WTC11 (cell line): ENCODE results near the gene TMEM131L. TPM values are rescaled to one million over a fixed set of nuclear protein-coding genes. Genes with fewer than 3 reads are reported as not detected.

Experiments used
- ATAC-seq: fragments of 200-7000 bp; cut with Tn5 transposase; 2 replicates; pipeline ENCODE4 v1.10.0; 2021; ENCODE audit warnings: mild to moderate bottlenecking, moderate library complexity
- CTCF ChIA-PET: fragments of 300-600 bp; sonication (Branson Sonifier 250); formaldehyde crosslinking; loops from one replicate; lab custom pipeline; 2021; ENCODE audit warnings: antibody characterized with exemption; lab: Charles Lee
- POLR2A ChIA-PET: fragments of 350-600 bp; sonication (Branson Sonifier 250); formaldehyde crosslinking; loops from one replicate; lab custom pipeline; 2021; ENCODE audit warnings: antibody characterized with exemption; lab: Charles Lee
- DNase-seq: peaks from one replicate; pipeline ENCODE4 v3.0.0; 2021; ENCODE audit warnings: low spot score
- H3K27ac Mint-ChIP-seq: 2 replicates; pipeline ENCODE4 v1.8.0; 2021; ENCODE audit warnings: mixed read lengths
- H3K27me3 Mint-ChIP-seq: 2 replicates; pipeline ENCODE4 v1.8.0; 2021; ENCODE audit warnings: low read depth, mild to moderate bottlenecking, moderate library complexity, mixed read lengths
- H3K36me3 Mint-ChIP-seq: 2 replicates; pipeline ENCODE4 v1.8.0; 2021; ENCODE audit warnings: mixed read lengths
- H3K4me1 Mint-ChIP-seq: 2 replicates; pipeline ENCODE4 v1.8.0; 2022; ENCODE audit warnings: mixed read lengths
- H3K4me3 Mint-ChIP-seq: 2 replicates; pipeline ENCODE4 v1.8.0; 2021; ENCODE audit warnings: mild to moderate bottlenecking, moderate library complexity, mixed read lengths
- H3K9me3 Mint-ChIP-seq: 2 replicates; pipeline ENCODE4 v1.8.0; 2021; ENCODE audit warnings: mixed read lengths
- ERG ChIP-seq: fragments of 250-450 bp; sonication (Bioruptor Pico); IDR thresholded peaks from 2 replicates; pipeline ENCODE4 v1.8.0; 2021; ENCODE audit warnings: mild to moderate bottlenecking
- ETV6 ChIP-seq: sonication (generic); formaldehyde crosslinking; IDR thresholded peaks from 2 replicates; pipeline ENCODE4 v1.8.1; 2022; ENCODE audit warnings: mild to moderate bottlenecking, missing genetic modification reagents
- IRF1 ChIP-seq: sonication (generic); formaldehyde crosslinking; IDR thresholded peaks from 2 replicates; pipeline ENCODE4 v1.8.0; 2023; ENCODE audit warnings: missing genetic modification reagents
- JUN ChIP-seq: sonication (generic); formaldehyde crosslinking; IDR thresholded peaks from 2 replicates; pipeline ENCODE4 v1.8.0; 2023; ENCODE audit warnings: mild to moderate bottlenecking, missing genetic modification reagents
- MXD4 ChIP-seq: fragments of 250-450 bp; sonication (Bioruptor Pico); IDR thresholded peaks from 2 replicates; pipeline ENCODE4 v1.8.0; 2021; ENCODE audit warnings: mild to moderate bottlenecking, moderate library complexity, borderline replicate concordance
- USF1 ChIP-seq: sonication (generic); formaldehyde crosslinking; IDR thresholded peaks from 2 replicates; pipeline ENCODE4 v1.8.0; 2022; ENCODE audit warnings: mild to moderate bottlenecking, missing genetic modification reagents
- USF2 ChIP-seq: sonication (generic); formaldehyde crosslinking; IDR thresholded peaks from 2 replicates; pipeline ENCODE4 v1.8.1; 2023; ENCODE audit warnings: mild to moderate bottlenecking, missing genetic modification reagents, moderate library complexity
- total RNA-seq: library from RNA; stranded (reverse); gene quantifications from 3 replicates; pipeline ENCODE4 v1.2.3, GENCODE V29; 2021
- TF ChIP-seq, protein P1 (sequence below): sonication (generic); formaldehyde crosslinking; IDR thresholded peaks from 2 replicates; pipeline ENCODE4 v1.8.0; 2022; ENCODE audit warnings: mild to moderate bottlenecking, missing genetic modification reagents
- TF ChIP-seq, protein P2 (sequence below): sonication (generic); formaldehyde crosslinking; IDR thresholded peaks from 2 replicates; pipeline ENCODE4 v1.8.0; 2023; ENCODE audit warnings: mild to moderate bottlenecking, missing genetic modification reagents
- TF ChIP-seq, protein P3 (sequence below): sonication (generic); formaldehyde crosslinking; IDR thresholded peaks from 2 replicates; pipeline ENCODE4 v1.8.1; 2022; ENCODE audit warnings: low read depth, mild to moderate bottlenecking, moderate library complexity, missing genetic modification reagents, borderline replicate concordance
- TF ChIP-seq, protein P4 (sequence below): fragments of 200-600 bp; IDR thresholded peaks from 2 replicates; pipeline ENCODE4 v1.8.0; 2022; ENCODE audit warnings: antibody characterized with exemption

TMEM131L gene
- total RNA-seq, 1 experiment from 2014 or later = 26.7 TPM

DNA sequence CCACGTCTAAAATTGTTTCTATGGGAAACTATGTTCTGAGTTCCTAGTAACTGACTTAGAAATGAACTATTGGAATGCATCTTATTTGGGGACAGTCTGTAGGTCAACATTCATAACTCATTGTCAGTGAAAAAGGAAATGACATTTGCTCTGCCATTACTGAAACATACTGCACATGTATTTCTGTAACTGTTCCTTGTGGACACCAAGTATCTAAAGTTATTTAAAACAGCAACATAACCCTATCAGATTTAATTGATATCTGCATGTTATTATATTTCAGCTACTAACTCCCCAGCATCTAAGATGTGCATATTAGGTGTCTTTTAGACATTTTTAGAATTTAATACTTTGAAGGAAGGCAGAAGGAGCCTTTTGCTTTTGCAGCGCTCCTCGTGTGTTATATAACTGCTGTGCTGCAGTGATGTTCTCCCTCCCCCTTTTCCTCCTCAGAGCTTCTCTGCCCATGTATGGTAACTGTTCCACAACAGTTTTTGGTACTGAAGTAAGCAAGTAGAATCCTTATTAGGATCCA lies 37.2 kb upstream of the TMEM131L start (continued):
- TF ChIP-seq, protein P1, sequence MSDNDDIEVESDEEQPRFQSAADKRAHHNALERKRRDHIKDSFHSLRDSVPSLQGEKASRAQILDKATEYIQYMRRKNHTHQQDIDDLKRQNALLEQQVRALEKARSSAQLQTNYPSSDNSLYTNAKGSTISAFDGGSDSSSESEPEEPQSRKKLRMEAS (CRISPR knock-in tag) = no peak
- TF ChIP-seq ERG (CRISPR knock-in tag) (no peak), IRF1 (CRISPR knock-in tag) (no peak), USF1 (CRISPR knock-in tag) (no peak), ETV6 (CRISPR knock-in tag) (no peak)
- TF ChIP-seq, protein P2, sequence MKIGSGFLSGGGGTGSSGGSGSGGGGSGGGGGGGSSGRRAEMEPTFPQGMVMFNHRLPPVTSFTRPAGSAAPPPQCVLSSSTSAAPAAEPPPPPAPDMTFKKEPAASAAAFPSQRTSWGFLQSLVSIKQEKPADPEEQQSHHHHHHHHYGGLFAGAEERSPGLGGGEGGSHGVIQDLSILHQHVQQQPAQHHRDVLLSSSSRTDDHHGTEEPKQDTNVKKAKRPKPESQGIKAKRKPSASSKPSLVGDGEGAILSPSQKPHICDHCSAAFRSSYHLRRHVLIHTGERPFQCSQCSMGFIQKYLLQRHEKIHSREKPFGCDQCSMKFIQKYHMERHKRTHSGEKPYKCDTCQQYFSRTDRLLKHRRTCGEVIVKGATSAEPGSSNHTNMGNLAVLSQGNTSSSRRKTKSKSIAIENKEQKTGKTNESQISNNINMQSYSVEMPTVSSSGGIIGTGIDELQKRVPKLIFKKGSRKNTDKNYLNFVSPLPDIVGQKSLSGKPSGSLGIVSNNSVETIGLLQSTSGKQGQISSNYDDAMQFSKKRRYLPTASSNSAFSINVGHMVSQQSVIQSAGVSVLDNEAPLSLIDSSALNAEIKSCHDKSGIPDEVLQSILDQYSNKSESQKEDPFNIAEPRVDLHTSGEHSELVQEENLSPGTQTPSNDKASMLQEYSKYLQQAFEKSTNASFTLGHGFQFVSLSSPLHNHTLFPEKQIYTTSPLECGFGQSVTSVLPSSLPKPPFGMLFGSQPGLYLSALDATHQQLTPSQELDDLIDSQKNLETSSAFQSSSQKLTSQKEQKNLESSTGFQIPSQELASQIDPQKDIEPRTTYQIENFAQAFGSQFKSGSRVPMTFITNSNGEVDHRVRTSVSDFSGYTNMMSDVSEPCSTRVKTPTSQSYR (CRISPR knock-in tag) = no peak
- TF ChIP-seq, protein P3, sequence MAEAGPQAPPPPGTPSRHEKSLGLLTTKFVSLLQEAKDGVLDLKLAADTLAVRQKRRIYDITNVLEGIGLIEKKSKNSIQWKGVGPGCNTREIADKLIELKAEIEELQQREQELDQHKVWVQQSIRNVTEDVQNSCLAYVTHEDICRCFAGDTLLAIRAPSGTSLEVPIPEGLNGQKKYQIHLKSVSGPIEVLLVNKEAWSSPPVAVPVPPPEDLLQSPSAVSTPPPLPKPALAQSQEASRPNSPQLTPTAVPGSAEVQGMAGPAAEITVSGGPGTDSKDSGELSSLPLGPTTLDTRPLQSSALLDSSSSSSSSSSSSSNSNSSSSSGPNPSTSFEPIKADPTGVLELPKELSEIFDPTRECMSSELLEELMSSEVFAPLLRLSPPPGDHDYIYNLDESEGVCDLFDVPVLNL (CRISPR knock-in tag) = no peak

- Mint-ChIP-seq H3K4me1 (peaks cover 8% of the 10 kb centered on the region), H3K9me3 (no peaks in the 10 kb centered on the region), H3K4me3 (no peak overlapping the region), H3K36me3 (no peaks in the 10 kb centered on the region), H3K27me3 (no peaks in the 10 kb centered on the region), H3K27ac (no peak overlapping the region)
- ChIA-PET POLR2A (interaction anchor here (1.0 kb wide), 1 partner anchor 33 kb away, joined by 3 read pairs; the partner anchor contains the start of gene TMEM131L), CTCF (interaction anchor here (0.6 to 1.7 kb wide), 24 partner anchors 11 to 317 kb away, joined by 3 to 11 read pairs (median 4); partner anchors contain the start of gene TMEM131L)
- DNase-seq (peak; percentile 58), ATAC-seq (peak; percentile 79)
- TF ChIP-seq USF2 (CRISPR knock-in tag) = no peak
- no peak for TF ChIP-seq MXD4
- TF ChIP-seq JUN (CRISPR knock-in tag) = no peak
- TF ChIP-seq, protein P4, sequence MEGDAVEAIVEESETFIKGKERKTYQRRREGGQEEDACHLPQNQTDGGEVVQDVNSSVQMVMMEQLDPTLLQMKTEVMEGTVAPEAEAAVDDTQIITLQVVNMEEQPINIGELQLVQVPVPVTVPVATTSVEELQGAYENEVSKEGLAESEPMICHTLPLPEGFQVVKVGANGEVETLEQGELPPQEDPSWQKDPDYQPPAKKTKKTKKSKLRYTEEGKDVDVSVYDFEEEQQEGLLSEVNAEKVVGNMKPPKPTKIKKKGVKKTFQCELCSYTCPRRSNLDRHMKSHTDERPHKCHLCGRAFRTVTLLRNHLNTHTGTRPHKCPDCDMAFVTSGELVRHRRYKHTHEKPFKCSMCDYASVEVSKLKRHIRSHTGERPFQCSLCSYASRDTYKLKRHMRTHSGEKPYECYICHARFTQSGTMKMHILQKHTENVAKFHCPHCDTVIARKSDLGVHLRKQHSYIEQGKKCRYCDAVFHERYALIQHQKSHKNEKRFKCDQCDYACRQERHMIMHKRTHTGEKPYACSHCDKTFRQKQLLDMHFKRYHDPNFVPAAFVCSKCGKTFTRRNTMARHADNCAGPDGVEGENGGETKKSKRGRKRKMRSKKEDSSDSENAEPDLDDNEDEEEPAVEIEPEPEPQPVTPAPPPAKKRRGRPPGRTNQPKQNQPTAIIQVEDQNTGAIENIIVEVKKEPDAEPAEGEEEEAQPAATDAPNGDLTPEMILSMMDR = peak; percentile 45; the same call in 1 of the 2 replicates
Observed at GRCh38 chr4:153432965-153433753, 33.0 kb upstream of the TMEM131L start.
